HS-5 (cell line): ENCODE measurements around the gene SYT8.
"Not testable (repeated sequence)": the region's sequence is repeated elsewhere in the genome, so short reads cannot be mapped to it uniquely, and the experiment has no call there.

Experiments used
- DNase-seq: peaks from one replicate; pipeline ENCODE4 v3.0.0-alpha.2; 2012; ENCODE audit warnings: low read depth

The SYT8 gene

GRCh38 chr11:1873813-1874150, 39.0 kb downstream of the SYT8 start:
- not testable (repeated sequence) for DNase-seq

DNA sequence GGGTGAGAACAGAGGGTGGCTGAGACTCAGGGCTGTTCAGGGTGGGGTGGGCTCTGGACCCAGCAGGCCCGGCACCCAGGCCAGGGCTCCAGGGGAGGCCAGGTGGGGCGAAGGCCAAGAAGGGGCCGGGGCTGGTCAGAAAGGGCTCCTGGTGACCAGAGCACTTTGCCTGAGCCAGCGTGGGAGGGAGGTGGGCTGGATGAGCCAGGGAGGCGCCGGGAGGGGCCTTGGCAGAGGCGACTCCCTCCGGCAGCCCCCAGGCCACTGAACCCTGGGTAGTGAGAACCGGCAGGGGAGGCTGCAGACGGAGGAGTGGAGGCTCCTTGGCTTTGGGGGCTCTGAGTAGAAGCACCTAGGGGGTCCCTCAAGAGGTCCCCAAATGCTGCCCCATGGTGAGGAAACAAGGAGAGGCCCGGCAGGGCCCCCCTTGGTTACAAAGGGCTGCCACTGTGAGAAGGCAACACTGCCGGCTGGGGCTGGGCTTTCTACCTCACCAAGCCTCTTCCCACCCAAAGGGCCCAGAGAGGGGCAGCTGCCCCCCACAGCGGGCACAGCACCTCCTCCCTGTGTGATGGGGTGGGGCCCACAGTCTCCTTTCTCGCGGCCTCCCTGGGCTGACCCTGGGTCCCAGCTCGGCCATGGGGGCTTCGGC, 39.8 kb downstream of the SYT8 start:
- DNase-seq: not testable (repeated sequence)

- DNase-seq: no peak
Observed at GRCh38 chr11:1875093-1875850, 40.5 kb downstream of the SYT8 start.

DNA sequence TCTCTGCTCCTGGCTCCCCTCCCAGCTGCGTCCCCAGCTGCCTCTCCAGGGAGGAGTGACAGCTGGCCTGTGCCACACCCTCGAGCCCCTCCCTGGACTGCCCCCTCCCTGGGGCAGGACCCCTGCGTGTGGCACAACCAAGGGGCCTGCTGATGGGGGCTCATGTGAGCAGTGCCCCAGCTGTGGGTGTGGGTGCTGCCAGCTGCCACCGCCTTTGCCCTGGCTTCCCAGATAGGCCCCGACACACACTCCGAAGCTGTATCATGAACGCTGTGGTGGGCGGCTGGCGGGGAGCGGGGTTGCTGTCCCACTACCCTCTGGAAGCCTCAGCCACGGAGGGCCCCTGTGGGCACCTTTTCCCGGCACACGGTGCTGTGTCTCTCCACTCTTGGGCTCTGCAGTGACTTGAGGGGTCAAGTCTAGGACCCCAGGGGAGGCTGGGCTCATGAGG, 41.1 kb downstream of the SYT8 start:
- not testable (repeated sequence) for DNase-seq

- no peak for DNase-seq
Observed at GRCh38 chr11:1876361-1877063, 41.7 kb downstream of the SYT8 start.

GRCh38 chr11:1877211-1878136, 42.7 kb downstream of the SYT8 start:
- no peak for DNase-seq

GRCh38 chr11:1878137-1879031, 43.6 kb downstream of the SYT8 start:
- DNase-seq: no peak

DNA sequence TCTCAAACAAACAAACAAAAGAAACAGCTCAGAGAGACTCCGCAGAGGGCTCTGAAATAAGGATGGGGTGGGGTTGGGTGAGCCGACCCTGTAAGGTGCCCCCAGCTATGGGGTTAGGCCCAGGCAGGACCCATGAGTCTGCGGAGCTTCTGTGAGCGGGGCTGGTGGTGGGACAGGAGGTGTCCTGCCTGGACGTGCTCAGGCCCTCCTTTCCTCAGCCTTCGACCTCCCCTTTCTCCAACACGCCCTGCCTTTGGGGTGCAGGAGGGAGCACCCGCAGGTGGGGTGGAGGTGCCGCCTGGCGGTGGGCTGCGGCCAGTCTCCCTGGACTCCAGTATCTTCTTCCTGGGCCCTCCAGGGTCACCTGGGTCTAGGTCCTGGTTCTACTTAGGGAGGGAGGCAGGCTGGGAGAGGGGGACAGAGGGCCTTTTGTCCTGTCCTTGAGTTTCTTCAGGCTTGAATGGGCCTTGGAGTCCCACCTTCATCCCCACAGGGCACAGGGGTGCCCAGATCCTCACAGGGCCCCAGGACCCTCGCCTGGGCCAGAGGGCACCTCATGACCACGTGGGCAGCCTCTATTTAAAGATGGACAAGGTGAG, 44.7 kb downstream of the SYT8 start:
- no peak for DNase-seq

- DNase-seq: no peak
Observed at GRCh38 chr11:1879941-1880720, 45.3 kb downstream of the SYT8 start.

- no peak for DNase-seq
Observed at GRCh38 chr11:1880746-1881441, 46.1 kb downstream of the SYT8 start.

DNA sequence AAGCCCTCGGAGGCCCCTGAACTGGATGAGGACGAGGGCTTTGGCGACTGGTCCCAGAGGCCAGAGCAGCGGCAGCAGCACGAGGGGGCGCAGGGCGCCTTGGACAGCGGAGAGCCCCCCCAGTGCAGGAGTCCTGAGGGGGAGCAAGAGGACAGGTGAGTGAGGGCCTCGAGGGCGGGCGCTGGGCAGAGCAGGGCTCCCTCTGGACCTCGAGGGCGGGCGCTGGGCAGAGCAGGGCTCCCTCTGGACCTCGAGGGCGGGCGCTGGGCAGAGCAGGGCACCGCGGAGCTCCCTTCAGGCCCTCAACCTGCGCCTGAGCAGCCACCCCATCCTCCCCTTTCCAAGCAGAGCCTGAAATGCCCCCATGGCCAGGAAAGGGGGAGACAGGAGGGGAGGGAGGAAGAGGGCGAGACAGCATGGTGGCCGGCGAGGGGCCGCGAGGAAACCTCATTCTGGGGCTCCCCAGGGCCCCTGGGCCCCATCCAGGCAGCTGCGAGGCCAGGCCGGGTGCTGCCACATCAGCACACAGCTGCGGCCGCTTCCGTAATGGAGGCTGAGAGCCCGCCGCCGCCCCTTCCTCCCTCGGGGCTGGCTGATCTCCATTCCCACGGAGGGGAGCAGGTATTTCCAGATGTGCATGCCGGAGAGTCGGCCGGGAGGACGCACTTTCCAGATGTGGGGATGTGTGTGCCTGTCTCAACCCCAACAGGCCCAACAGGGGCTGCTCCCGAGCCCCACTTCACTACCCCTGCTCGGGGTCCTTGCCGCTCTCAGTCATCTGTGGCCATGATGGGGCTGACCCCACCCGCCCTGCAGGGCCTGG, 46.9 kb downstream of the SYT8 start:
- no peak for DNase-seq

- DNase-seq: peak; percentile 6
Observed at GRCh38 chr11:1882265-1883238, 47.8 kb downstream of the SYT8 start.

- DNase-seq: no peak
Observed at GRCh38 chr11:1883346-1884302, 48.8 kb downstream of the SYT8 start.

DNA sequence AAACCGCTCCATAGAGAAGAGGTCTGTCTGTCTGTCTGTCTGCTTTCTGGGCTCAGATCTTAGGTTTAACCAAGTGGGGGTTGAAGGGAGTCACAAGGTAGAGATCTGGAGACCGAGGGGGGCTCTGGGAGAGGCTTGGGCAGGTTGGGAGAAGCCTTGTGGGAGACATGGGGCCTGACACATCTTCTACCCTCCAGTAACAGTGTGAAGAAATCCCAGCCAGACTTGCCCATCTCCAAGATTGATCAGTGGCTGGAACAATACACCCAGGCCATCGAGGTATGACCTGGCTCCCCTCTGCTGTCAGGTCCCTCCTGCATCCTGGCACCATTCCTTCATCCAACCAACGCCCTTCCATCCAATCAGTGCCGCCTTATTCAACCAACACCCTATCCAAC, 49.5 kb downstream of the SYT8 start:
- DNase-seq: no peak

DNA sequence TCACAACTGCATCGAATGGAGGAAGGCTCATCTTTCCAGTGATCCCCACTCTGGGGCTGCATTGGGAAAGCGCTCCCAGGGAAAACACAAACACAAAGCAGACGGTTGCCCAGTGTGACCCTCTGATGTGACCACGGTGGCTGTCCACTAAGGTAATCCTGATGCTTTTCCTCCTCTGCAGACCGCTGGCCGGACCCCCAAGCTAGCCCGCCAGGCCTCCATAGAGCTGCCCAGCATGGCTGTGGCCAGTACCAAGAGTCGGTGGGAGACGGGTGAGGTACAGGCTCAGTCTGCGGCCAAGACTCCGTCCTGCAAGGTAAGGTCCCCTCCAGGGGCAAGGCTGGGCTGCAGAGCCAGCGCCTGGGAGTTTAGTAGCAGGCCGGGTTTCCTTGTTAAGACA, 51.8 kb downstream of the SYT8 start:
- DNase-seq: not testable (repeated sequence)
